ENCODE measurements around the gene MYZAP. TPM values are rescaled to one million over a fixed set of nuclear protein-coding genes. Genes with fewer than 3 reads are reported as not detected.

The MYZAP gene
- total and polyA plus RNA-seq, 2 of the 4 experiments (the other 2 are of a cell fraction): not detected

GRCh38 chr15:57583720-57584119, 8.0 kb upstream of the MYZAP start:
- CTCF ChIA-PET: no interaction called here
- no peak for ATAC-seq (ENCODE audit: low read depth)
- in situ Hi-C loops (cut with MboI; ENCODE audit: low sequenced_read_pairs): no loop called here
- Histone ChIP-seq H3K36me3 (ENCODE audit: control insufficient read depth, insufficient read depth, low read length) (no peaks in the 10 kb centered on the region), H3K4me3 (ENCODE audit: insufficient read depth, low read depth, low read length) (no peak overlapping the region), H4K20me1 (ENCODE audit: insufficient read depth, low read length) (no peaks in the 10 kb centered on the region), H3K4ac (ENCODE audit: low read depth, low read length) (no peak overlapping the region), H3K79me1 (ENCODE audit: low read depth in 1 of 2, low read length in 2 of 2) (no peaks in the 10 kb centered on the region), H3K4me2 (ENCODE audit: low read depth, low read length) (no peak overlapping the region), H3K9me3 (ENCODE audit: control insufficient read depth, insufficient read depth, low read length) (peaks cover 8% of the 10 kb centered on the region; the same call in 1 of the 2 replicates), H2BK120ac (ENCODE audit: low read depth, low read length) (no peak overlapping the region), H4K5ac (ENCODE audit: low read depth, low read length) (no peak overlapping the region), H2BK15ac (ENCODE audit: low read depth, low read length) (no peak overlapping the region), H3K14ac (replicated peaks; ENCODE audit: low read depth, low read length) (no peak overlapping the region), H3K27me3 (ENCODE audit: control insufficient read depth, insufficient read depth, low read length) (peaks cover 15% of the 10 kb centered on the region), H3K4me1 (ENCODE audit: control insufficient read depth, insufficient read depth, low read length) (no peaks in the 10 kb centered on the region), H4K91ac (ENCODE audit: insufficient read depth, low read depth, low read length) (no peak overlapping the region), H4K8ac (ENCODE audit: low read depth in 2 of 2, low read length in 2 of 2) (no peak overlapping the region), H3K27ac (ENCODE audit: insufficient read depth, low read length) (no peak overlapping the region), H3K9ac (ENCODE audit: low read depth, low read length) (no peak overlapping the region), H3K56ac (ENCODE audit: extremely low read depth, insufficient read depth, low read length) (no peak overlapping the region), H3K23ac (ENCODE audit: low read depth, low read length) (no peak overlapping the region), H2BK5ac (ENCODE audit: low read depth, low read length, poor library complexity, severe bottlenecking) (no peak overlapping the region), H2BK20ac (ENCODE audit: low read depth, low read length) (no peak overlapping the region), H2AFZ (replicated peaks; ENCODE audit: low read length, poor library complexity) (no peak overlapping the region), H2AK5ac (ENCODE audit: low read depth, low read length) (no peak overlapping the region), H3K18ac (ENCODE audit: low read depth, low read length) (no peak overlapping the region), H2AK9ac (replicated peaks; ENCODE audit: low read depth, low read length, poor library complexity) (no peak overlapping the region), H3K9me1 (ENCODE audit: insufficient read depth, low read length) (no peaks in the 10 kb centered on the region)
- no TSS peak for BruUV-seq (replicated peaks)
- dilution Hi-C loops (cut with HindIII; ENCODE audit: low sequenced_read_pairs, unreplicated experiment): no loop called here
- DNase-seq: no peak
- intact Hi-C loops (cut with micrococcal nuclease): no loop called here
- POLR2A ChIA-PET (ENCODE audit: unreplicated experiment): no interaction called here
- TF ChIP-seq MAZ (IDR thresholded peaks at IDR 0.05; ENCODE audit: borderline replicate concordance, low read depth, low read length): no peak
- no peak for TF ChIP-seq BHLHE40 (IDR thresholded peaks at IDR 0.05; ENCODE audit: low read depth, low read length)
- TF ChIP-seq RFX5 (IDR thresholded peaks at IDR 0.05; ENCODE audit: low read depth, low read length): no peak
- TF ChIP-seq CHD1 (IDR thresholded peaks at IDR 0.05; ENCODE audit: low read depth, low read length): no peak
- no peak for TF ChIP-seq USF2 (IDR thresholded peaks at IDR 0.05; ENCODE audit: low read depth, low read length)
- no peak for TF ChIP-seq MAFK (IDR thresholded peaks at IDR 0.05; ENCODE audit: low read depth, low read length)
- no peak for TF ChIP-seq MXI1 (IDR thresholded peaks at IDR 0.05; ENCODE audit: borderline replicate concordance, low read depth, low read length)
- TF ChIP-seq CTCF (conservative IDR thresholded peaks at IDR 0.05; ENCODE audit: low read depth, low read length): no peak
- TF ChIP-seq FOS (IDR thresholded peaks at IDR 0.05; ENCODE audit: low read depth, low read length): no peak
- no peak for TF ChIP-seq ELK1 (IDR thresholded peaks at IDR 0.05; ENCODE audit: borderline replicate concordance, low read depth, low read length)
- no peak for TF ChIP-seq RCOR1 (IDR thresholded peaks at IDR 0.05; ENCODE audit: insufficient replicate concordance, low read length)
- TF ChIP-seq POLR2A (IDR thresholded peaks at IDR 0.05; ENCODE audit: low read depth, low read length): no peak
- no peak for TF ChIP-seq RAD21 (IDR thresholded peaks at IDR 0.05; ENCODE audit: low read length)
- no peak for TF ChIP-seq CEBPB (IDR thresholded peaks at IDR 0.05; ENCODE audit: low read depth, low read length)
- TF ChIP-seq SMC3 (IDR thresholded peaks at IDR 0.05; ENCODE audit: low read depth, low read length): no peak
- no CpG with 5 or more reads among the region's 3 CpGs for WGBS, 2 experiments (ENCODE audit: extremely low coverage in 2 of 2, insufficient read length in 1 of 2)
